HG03097 (cell line): Measurements from ENCODE around the gene CSTF3.
"Not testable (repeated sequence)": the region's sequence is repeated elsewhere in the genome, so short reads cannot be mapped to it uniquely, and the experiment has no call there.

ENCODE experiments used
- ATAC-seq: cut with Tn5 transposase; IDR thresholded peaks from one replicate; pipeline ENCODE4 v1.9.1; 2021; ENCODE audit not compliant: unreplicated experiment, low FRiP score

The CSTF3 gene

DNA sequence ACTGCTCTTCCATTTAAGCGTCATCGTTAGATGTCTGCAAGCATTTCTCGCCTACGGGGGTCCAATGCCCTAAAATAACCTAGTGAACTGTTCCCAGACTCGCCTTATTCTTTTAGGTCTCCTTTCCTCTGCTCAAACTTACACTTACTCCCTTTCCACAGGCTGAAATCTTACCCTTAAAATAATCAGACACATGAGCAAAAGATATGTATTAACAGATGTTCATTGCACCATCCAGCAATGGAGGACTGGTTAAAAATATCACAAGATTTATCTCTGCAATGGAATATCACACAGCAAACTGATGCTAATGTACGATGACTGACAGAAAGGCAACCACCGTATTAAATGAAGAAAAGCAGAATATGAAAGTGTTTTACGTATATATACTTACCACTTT lies 1.6 kb upstream of the CSTF3 start:
- no peak for ATAC-seq

DNA sequence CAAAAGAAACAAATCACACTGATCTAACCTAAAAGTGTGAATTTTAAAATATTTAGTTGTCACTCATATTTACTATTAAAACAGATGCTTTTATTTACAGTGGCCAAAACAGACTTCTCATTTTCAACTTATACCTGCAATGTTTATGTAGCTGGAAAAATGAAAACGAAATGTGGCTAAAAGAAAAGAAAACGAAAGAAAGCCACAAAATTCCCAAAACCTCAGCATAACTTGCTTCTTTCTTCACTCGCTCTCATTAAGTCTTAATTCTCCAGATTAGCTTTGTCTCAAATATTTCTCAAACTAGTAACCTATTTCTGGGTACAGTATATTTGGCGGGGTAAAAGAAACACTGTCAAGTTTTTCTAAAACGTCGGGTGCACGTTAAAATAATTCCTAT lies 693 bp downstream of the CSTF3 start:
- no peak for ATAC-seq

DNA sequence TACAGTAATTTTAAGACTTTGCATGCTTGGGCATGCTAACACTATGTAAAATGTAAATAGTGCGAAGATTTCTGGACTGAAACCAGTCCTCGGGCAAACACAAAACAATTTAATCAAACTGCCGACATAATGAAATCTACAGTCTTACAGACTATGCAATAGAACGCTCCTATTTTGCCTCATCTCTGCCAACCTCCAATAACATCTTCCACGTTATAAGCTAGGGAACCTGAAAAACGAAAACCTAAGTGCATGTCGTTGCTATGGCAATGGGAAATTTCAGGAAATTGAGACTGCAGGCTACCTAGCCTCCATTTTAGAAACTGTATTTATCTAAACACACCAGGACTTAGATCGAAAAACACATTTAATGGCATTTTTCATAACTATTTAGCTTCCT lies 1.1 kb downstream of the CSTF3 start:
- ATAC-seq = no peak

DNA sequence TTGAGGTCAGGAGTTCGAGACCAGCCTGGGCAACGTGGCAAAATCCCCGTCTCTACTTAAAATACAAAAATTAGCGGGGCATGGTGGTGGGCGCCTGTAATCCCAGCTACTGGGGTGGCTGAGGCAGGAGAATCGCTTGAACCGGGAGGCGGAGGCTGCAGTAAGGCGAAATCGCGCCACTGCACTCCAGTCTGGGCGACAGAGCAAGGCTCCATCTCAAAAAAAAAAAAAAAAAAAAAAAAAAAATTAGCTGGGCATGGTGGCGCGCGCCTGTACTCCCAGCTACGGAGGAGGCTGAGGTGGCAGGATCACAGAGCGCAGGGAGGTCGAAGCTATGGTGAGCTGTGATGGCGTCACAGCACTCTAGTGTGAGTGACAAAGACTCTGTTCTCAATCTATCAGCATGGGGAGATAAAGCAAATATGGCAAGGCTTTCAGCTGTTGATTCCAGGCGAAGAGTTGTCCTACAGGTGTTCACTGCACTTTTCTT lies 1.9 kb downstream of the CSTF3 start:
- ATAC-seq = not testable (repeated sequence)

DNA sequence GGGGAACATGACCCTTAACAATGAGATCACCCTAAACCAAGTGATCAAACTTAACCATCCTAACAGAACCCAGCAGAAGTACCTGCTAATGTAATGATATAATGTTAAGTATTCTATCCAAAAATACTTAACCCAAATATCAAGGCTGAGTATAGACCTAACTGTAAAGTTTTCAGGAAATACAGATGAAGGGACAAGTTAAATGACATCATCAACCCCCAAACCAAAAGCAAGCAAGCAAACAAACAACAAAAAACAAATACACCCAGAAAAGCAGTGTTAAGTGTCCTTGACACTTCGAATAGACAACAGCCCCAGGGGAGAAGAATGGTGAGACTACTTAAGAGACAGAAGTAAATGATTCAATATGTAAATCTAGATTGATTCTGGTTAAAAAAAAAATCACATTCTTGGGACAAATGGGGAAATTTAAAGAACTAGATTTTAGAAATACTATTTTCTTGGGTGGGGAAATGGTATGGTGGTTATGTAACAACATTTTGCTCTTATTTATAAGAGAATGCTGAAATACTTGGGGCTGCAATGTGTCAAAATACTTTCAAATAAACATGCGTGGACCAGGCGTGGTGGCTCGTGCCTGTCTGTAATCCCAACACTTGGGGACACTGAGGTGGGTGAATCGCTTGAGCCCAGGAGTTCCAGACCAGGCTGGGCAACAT lies 2.5 kb downstream of the CSTF3 start:
- no peak for ATAC-seq

DNA sequence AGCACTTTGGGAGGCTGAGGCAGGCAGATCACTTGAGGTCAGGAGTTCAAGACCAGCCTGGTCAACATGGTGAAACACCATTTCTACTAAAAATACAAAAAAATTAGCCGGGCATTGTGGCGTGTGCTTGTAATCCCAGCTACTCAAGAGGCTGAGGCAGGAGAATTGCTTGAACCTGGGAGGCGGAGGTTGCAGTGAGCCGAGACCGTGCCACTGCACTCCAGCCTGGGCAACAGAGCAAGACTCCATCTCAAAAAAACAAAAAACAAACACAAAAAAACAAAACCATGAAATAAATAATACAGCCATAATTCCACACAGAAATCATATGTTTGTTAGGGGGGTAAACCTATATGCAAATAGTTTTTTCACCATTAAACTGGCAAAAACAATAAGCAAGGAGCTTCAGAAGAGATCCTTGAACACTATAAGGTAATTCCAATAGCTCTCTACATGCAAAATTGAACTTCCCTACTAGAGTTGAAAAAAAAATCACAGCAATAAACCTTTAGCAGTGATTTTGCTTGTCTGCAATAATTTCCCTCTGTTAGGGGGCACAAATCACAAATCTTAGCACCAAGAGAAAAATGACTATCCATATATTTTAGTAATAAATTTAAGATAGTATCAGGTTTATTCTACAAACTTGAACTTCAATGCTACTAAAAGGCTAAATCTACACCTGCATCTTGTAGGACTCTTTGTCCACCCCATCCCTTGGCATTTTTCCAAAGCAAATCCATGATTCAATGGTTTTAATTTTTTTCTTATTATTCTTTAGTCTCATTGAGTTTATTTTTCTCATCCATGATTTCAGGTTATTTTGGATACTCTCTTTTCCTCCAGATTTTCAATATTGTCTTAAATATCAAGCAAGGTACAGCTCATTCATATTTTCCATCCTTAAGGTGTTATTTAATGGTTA lies 3.9 kb downstream of the CSTF3 start:
- no peak for ATAC-seq

DNA sequence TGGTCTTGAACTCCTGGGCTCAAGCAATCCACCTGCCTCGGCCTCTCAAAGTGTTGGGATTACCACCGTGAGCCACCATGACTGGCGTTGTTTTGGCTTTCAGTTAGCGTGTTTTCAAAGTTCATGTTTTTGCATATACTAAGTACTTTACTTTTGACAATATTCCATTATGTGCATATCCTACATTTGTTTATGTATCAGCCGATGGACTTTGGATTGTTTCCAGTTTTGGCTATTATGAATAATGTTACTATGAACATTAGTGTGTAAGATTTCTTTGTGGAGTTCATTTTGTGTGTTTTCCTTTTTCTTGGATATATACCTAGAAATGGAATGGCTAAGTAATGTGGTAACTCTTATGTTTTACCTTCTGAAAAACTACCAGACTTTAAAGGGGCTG lies 9.9 kb downstream of the CSTF3 start:
- ATAC-seq = no peak

DNA sequence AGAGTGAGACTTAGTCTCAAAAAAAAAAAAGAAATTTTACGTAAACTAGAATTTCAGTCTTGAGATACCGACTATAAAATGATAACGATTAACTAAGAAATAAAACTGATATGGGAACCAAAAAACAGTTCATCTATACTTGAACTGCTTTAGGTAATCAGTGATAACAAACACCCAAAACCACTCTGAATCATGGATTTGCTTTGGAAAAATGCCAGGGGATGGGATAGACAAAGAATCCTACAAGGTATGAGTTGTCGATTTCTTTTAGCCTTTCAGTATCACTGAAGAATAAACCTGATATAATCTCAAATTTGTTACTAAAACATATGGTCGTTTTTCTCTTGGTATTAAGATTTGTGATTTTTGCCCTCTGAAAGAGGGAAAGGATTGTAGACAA lies 13.7 kb downstream of the CSTF3 start:
- no peak for ATAC-seq

DNA sequence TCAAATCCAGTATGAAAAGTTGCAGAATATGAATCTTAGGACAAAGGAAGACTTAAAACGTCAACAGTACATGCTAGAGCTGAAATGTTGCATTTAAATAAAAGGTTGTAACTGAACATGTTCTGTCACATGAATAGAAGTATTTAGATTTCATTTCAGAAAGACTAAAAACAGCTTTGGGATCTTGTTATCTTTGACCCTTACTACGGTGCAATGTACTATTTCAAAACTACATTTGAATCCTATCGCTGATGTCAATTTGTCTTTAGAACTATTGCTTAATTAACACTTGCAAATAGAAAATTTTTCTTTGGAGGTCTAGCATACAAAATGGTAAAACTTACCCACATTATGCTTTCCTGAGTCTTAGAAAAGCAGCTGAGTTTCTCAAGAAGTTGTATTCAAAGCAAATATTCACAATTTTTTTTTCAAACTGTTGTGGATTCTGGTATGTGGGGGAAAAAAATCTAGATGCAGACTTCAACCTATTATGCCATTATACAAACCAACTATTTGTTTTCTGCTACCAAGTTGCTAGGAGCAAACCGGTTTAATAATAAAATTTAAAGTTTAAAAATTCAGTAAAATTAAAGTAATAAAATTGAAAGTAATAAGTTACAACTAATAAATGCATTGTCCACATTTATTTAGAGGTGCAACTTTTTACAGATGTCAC lies 25.4 kb downstream of the CSTF3 start:
- ATAC-seq = no peak

DNA sequence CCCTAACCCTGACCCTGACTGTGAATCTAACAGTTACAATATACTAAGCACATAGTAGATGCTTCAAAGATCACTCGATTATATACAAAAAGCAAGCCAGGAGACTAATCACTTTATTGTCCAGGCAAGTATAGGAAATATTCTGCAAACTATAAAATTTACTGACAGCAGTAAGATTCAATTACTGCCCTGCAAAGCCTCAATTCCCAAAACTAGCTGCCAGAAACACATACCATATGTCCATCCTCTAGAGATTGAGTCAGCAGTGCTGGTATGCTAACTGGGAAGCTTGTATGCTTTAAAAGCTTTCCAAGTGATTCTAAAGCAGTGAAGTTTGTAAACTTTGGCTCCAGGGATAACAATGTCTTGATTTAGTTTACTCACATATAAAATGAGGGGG lies 26.1 kb downstream of the CSTF3 start:
- no peak for ATAC-seq

DNA sequence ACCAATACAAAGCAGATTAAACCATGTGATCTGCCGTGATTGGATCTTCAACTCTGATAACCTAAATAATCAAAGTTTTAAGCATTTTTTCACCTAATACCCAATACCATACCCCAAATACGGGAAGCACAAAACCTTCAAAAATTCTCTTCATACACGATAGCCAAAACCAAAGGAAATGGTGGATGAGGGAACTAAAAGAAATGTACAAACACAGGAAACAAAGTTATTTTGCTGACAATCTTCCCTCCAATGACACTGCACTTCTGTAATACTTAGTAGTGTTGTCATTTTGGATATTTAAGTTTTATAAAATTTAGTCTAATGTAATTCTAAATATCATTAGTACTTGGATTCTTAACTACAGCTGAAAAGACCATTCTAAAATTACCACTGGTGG lies 27.0 kb downstream of the CSTF3 start:
- ATAC-seq = no peak

DNA sequence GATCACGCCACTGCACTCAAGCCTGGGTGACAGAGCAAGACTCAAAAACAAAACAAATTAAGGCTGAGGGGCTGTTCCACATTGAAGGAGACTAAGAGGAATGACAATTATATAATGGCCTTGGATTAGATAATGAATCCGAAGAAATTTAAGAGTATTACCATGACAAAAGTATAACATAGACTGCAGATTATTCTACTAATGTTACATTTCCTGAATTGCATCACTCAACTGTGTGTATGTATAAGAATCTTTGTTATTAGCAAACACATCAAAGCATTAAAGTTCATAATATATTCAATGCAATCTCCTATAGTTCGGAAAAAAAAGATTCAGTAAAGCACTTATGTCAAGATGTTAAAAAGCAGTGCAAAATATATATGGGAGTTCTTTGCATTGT lies 27.5 kb downstream of the CSTF3 start:
- no peak for ATAC-seq

DNA sequence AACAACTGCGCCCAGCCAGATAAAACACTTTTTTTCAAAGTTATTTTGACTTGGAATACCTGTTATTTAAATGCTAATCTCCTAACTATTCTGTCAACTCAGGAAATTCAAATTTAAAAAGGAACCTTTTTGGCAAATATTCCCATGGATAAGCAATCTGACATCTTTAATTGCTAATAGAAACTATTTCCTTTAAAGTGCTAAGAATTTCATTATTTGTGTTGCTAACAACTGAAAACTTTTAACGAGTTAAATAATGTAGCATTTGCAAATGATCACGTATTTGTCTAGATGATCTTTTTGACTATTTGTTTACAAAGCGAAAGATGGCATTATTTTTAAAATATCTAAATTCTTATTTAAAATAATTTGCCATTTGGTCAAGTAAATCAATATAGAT lies 28.8 kb downstream of the CSTF3 start:
- no peak for ATAC-seq

DNA sequence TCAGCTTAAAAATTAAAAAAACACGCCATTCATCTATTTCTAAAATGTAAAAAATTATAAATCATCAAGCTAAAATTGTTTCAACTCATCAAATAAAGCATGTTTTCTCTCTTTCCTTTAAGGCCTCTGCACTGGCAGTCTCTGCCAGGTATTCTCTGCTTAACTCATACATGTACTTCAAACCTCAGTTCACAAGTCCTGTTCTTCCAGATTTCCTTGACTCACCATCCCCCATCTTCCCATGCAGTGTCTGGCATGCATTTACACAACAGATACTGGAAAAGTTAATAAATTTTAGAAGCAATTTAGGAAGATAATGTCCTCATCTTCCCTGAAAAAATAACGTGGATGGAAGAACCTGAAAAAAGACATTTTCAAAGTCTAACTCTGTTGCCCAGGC lies 32.5 kb downstream of the CSTF3 start:
- no peak for ATAC-seq

DNA sequence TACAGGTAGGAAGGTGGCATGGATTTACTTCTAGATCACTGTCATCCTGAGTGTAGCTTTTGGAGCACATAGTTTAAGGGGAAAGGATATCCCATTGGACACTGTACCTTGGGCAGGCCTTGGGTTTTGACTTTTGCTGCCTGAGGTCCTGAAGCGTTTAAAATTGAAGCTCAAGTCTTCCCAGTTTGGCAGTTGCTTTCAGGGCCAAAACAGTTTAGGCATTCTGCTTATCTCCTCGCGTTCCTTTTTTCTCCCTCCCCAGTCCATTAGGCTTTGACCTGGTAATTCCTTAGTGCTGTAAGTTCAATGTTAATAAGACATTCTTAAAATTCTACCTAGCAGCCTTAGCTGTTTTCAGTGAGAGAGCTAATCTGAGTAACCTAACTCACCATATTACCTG lies 35.7 kb downstream of the CSTF3 start:
- no peak for ATAC-seq

DNA sequence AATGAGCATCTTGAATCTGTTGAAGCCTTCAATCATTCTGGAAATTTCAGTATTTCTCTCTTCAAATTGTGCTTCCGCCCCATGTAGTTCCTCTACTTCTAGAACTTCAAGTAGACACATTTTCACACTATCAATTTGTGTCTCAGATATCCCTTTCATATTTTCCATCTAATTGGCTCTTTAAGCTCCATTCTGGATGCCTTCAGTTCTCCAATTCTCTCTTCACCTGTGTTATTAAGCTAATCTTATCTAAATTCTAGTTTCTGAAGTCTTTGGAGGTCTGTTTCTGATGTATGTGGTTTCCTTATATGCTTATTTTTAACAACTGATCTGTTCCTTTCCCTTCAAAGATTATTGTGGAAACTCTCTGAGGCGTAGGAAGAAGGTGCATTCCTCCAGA lies 36.3 kb downstream of the CSTF3 start:
- ATAC-seq = no peak

DNA sequence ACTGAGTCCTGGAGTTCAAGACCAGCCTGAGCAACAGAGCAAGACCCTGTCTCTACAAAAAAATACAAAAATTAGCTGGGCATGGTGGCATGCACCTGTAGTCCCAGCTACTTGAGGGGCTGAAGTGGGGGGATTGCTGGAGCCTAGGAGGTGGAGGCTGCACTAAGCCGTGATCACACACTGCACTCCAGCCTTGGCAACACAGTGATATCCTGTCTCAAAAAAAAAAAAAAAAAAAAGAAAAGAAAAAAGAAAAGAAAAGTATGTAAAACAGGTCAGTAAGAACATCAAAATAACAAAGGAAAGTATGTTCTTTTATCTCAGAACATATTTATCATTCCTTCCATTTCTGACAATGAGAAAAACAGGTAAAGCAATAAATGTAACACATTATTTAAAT lies 38.6 kb downstream of the CSTF3 start:
- ATAC-seq = not testable (repeated sequence)

DNA sequence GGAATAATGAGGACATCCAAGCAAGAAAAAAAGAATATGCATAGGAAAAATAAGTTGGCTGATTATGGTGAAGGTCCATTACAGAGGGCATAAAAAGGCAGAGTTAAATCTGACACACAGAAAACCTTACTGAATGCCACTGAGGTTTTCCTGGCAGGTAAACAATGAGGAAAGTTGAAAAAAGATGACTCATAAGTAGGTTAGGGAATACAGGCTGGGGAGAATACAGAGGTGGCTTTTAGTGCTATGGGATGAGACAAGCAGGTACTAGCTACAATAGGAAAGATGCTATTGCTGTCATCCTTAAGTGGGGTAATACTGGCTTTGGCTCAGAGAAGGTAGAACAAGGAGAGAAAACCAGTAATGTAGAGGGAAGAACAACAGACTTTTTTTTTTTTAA lies 44.7 kb downstream of the CSTF3 start:
- no peak for ATAC-seq

DNA sequence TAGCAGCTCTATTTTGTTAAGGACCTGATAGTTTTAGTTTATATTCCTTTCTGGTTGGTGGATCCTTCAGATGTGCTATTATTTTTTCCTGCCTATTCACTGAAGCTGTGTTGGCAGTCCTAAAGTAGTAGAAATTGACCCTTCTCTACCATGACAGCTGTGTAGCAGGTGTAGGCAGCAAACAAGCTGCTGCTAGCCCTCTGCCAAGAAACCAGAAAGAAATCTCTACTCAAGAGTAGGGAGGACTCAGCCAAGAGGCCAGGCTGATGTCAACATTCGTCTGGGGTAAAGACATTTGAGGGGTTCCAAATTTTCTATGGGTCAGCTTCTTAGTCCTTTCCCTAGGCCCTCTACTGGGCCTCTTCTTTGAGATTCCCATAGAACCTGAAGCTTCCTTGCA lies 51.2 kb downstream of the CSTF3 start:
- no peak for ATAC-seq

DNA sequence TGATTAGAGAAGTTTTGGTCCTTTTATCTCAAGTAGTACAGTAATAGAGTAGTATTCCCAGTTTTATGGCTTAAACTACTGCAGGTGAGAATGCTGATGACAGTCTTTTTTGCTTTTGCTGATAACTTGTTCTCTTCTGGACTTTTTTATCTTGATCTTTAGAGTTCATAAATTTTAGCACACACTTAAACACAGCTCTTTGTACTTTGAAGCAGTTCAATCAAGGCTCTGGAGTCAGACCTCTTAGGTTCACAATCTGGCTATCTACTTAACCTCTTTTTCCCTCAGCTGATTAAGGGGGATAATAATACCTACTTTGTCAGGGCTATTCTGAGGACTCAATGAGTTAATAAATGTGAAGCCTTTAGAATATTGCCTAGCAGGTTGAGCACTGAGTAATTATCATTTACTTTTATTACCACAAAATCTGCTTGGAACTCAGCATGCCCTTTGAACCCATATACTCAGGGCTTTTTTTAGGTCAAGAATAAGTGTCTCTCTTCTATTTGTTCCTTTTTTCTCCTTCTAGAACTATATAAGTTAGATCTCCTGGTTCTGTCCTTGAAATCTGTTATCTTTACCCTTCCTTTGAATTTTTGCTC lies 51.9 kb downstream of the CSTF3 start:
- ATAC-seq = no peak

DNA sequence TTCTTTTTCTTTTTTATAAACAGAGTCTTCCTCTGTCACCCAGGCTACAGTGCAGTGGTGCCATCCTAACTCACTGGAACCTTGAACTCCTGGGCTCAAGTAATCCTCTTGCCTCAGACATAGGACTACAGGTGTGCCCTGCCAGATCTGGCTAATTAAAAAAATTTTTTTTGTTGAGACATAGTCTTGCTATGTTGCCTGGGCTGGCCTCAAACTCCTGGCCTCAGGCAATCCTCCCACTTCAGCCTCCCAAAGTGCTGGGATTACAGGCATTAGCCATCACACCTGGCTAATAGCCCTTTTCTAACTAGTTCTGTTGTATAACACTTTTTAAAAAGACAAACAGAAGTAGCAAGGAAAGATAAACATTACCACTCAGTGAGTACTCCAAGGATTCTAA lies 57.4 kb downstream of the CSTF3 start:
- ATAC-seq = no peak
